Measurements from ENCODE around the gene PNPLA1. TPM values are rescaled to one million over a fixed set of nuclear protein-coding genes. Genes with fewer than 3 reads are reported as not detected.

PNPLA1 gene
- total RNA-seq, 1 donor from 2014 or later = not detected

DNA sequence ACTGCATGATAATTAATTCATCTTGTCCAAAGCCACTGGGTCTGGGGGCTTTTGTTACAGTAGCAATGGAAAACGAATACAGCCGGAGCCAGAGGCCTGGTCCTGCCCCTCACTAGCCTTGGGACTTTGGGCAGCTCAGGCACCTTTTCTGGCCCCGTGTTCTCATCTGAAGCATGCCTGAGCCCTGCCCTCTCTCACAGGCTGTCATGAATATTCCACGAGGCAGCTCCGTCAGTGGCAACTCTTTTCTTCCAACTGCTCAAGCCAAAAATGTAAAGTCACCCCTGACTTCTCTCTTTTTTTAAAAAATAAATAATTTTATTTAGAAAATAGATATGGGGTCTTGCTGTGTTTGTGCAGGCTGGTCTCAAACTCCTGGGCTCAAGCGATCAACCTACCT is 61.5 kb downstream of the PNPLA1 start:
- Histone ChIP-seq H3K36me3 (no peaks in the 10 kb centered on the region), H3K9me3 (replicated peaks) (no peaks in the 10 kb centered on the region), H3K4me3 (no peak overlapping the region), H3K4me1 (peaks cover 22% of the 10 kb centered on the region), H3K27me3 (ENCODE audit: low read depth) (peaks cover 86% of the 10 kb centered on the region), H3K27ac (replicated peaks) (no peak overlapping the region)
- DNase-seq = no peak
- intact Hi-C loops (cut with micrococcal nuclease) = no loop called here
- TF ChIP-seq, protein P1, sequence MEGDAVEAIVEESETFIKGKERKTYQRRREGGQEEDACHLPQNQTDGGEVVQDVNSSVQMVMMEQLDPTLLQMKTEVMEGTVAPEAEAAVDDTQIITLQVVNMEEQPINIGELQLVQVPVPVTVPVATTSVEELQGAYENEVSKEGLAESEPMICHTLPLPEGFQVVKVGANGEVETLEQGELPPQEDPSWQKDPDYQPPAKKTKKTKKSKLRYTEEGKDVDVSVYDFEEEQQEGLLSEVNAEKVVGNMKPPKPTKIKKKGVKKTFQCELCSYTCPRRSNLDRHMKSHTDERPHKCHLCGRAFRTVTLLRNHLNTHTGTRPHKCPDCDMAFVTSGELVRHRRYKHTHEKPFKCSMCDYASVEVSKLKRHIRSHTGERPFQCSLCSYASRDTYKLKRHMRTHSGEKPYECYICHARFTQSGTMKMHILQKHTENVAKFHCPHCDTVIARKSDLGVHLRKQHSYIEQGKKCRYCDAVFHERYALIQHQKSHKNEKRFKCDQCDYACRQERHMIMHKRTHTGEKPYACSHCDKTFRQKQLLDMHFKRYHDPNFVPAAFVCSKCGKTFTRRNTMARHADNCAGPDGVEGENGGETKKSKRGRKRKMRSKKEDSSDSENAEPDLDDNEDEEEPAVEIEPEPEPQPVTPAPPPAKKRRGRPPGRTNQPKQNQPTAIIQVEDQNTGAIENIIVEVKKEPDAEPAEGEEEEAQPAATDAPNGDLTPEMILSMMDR (IDR thresholded peaks at IDR 0.05; ENCODE audit: borderline replicate concordance) = no peak

DNA sequence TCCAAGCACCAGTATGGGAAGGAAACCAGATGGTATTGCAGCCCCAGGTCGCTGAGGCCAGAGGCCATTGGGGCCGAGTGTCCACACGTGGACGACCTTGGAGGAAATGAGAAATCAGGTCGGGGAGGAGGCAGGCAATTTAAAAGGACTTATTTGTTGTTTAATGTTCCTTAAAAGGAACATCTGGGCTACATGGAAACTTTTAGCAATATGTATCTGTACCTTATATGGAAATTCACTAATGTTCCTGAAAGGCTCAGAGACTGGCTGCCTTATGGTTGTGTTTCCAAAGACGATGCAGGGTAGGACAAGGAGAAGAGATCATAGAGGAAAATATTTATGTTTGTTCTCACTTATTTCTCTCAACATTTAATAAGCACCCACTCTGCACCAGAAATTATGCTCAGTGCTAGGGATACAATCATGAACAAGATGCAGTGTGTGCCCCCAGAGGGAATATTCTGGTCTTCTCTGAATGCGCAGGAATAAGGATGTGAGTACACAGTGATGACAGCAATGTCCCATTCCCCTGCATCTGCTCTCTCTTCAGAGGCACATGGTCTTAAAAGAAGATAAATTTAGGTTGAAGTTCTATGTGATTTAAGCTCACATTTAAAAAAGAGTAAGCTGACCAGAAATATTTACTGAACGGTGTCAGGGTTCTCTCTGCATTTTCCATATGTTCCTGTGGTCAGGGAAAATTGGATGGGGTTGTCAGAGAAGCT is 63.5 kb downstream of the PNPLA1 start:
- Histone ChIP-seq H3K4me3 (no peak overlapping the region), H3K27me3 (ENCODE audit: low read depth) (peaks cover 86% of the 10 kb centered on the region), H3K36me3 (no peaks in the 10 kb centered on the region), H3K27ac (replicated peaks) (no peak overlapping the region), H3K4me1 (peaks cover 22% of the 10 kb centered on the region), H3K9me3 (replicated peaks) (no peaks in the 10 kb centered on the region)
- TF ChIP-seq, protein P1 (IDR thresholded peaks at IDR 0.05; ENCODE audit: borderline replicate concordance) = no peak
- no peak for DNase-seq
- intact Hi-C loops (cut with micrococcal nuclease) = no loop called here

DNA sequence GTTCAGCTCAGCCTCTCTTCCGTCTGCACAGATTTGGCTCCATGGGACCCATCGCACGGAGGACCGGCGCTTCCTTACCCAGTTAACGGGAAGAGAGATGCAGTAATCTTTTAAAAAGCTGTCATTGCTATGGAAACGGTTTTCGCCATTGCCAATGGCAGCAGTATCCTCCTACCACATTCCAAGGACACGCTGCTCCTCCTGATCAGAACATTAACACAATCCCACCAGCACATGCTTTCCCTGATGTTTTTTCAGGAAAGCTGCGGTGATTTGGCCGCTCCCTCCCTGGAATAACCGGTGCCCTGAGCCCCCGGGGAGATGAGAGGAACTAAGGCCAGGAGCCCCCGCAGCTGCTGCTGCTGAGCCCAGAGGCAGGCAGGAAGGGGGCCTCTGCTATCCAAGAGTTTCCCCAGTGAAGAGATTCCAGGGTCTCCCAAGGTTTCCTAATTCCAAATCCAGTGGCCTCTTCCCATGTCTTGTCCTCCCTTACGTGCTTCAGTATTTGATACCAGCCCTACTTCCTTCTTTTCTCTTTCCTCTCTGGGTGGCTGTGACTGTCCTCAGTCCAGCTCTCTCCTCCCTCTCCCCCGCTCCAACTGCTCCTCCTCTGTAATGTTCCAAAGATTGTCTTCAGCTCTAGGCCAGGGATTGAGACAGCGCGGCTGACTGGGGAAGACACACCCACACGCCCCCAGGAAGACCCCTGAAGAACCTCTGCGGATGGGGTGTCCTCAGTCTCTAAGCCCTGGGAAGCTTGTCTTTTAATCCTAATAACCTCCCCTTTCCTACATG is 64.3 kb downstream of the PNPLA1 start:
- no peak for DNase-seq
- Histone ChIP-seq H3K27ac (replicated peaks) (no peak overlapping the region), H3K4me1 (peaks cover 22% of the 10 kb centered on the region), H3K9me3 (replicated peaks) (no peaks in the 10 kb centered on the region), H3K4me3 (peak overlapping the region; percentile 23), H3K27me3 (ENCODE audit: low read depth) (peaks cover 80% of the 10 kb centered on the region), H3K36me3 (no peaks in the 10 kb centered on the region)
- intact Hi-C loops (cut with micrococcal nuclease) = no loop called here
- TF ChIP-seq, protein P1 (IDR thresholded peaks at IDR 0.05; ENCODE audit: borderline replicate concordance) = no peak

DNA sequence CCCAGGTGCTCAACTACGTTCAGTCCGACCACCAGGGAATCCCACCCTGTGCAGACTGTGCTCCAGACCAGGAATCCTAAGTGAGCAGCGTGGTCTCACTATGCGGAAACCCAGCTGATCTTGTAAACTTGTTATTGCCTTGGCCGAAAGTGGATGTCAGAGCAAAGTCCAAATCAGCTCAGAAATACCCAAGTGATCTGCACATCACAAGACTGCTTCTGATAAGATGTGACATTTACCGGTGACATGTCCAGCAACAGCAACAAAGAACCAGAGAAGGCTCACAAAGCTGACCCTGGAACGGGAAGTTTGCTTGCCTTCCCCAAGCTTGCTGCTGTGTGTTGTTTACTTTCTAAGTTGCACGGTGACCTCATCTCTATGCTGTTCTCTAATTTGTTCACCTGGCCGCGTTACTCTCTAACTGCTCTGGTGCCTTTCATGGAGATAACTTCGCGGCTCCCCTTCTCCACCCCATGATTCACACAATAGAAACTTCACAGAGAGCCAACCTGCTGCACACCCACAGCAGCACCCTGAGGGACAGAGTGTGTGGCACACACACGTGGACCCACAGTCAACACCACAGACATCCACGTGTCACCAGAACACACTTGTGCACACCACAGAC is 65.1 kb downstream of the PNPLA1 start:
- DNase-seq = no peak
- H3K9me3 ChIP-seq (replicated peaks) = no peaks in the 10 kb centered on the region
- peaks cover 22% of the 10 kb centered on the region for H3K4me1 ChIP-seq
- H3K27ac ChIP-seq (replicated peaks) = no peak overlapping the region
- TF ChIP-seq, protein P1 (IDR thresholded peaks at IDR 0.05; ENCODE audit: borderline replicate concordance) = no peak
- no peak overlapping the region for H3K4me3 ChIP-seq
- intact Hi-C loops (cut with micrococcal nuclease) = no loop called here
- peaks cover 75% of the 10 kb centered on the region for H3K27me3 ChIP-seq (ENCODE audit: low read depth)
- H3K36me3 ChIP-seq = no peaks in the 10 kb centered on the region

DNA sequence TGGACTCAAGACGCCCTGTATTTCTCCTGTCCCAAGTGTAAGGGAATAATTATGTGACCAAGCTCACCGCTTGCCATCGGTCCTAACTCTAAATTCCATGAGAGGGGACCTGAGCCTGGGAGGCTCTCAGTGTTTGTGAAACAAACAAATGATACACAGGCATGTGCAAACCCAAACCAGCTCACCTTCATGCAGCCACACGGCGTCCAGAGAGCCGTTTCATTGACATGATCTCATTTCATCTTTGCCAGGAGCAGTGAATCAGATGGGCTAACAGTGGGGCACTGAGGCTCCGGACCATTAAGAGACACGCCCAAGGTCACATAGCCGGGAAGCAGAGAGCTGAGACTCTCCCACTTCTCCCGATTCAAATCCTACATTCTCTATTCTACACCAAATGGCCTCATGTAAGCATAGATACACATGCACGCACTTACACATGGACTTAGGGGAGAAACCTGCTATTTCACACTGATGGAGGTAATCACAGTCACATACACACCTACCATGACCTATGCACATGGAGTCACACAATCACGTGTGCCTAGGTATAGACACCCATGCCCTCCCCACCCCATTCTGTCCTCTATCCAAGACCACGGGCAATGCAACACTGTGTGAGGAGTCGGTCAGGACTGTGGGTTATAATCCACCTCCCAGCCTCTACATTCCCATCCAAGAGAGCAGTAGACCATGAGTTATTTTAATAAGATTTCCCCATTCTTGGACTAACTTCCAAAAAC is 65.8 kb downstream of the PNPLA1 start:
- TF ChIP-seq, protein P1 (IDR thresholded peaks at IDR 0.05; ENCODE audit: borderline replicate concordance) = no peak
- H3K4me1 ChIP-seq = peaks cover 23% of the 10 kb centered on the region
- H3K9me3 ChIP-seq (replicated peaks) = no peaks in the 10 kb centered on the region
- no peaks in the 10 kb centered on the region for H3K36me3 ChIP-seq
- no peak for DNase-seq
- intact Hi-C loops (cut with micrococcal nuclease) = no loop called here
- H3K4me3 ChIP-seq = no peak overlapping the region
- H3K27me3 ChIP-seq (ENCODE audit: low read depth) = peaks cover 68% of the 10 kb centered on the region
- no peak overlapping the region for H3K27ac ChIP-seq (replicated peaks)
